H9 (cell line): ENCODE data around the gene ULK2. TPM values are rescaled to one million over a fixed set of nuclear protein-coding genes. Genes with fewer than 3 reads are reported as not detected.

ENCODE experiments used
- DNase-seq: peaks from one replicate; pipeline ENCODE4 v3.0.0-alpha.2; 2017
- H2AFZ ChIP-seq: one replicate; pipeline ENCODE4 v1.6.1; 2013; ENCODE audit warnings: mild to moderate bottlenecking, low read length, control low read depth, moderate library complexity
- H2AK5ac ChIP-seq: 2 replicates; pipeline ENCODE4 v1.6.1; 2013; ENCODE audit warnings: low read length, control low read depth, mixed read lengths; ENCODE audit not compliant: insufficient read length
- H2BK120ac ChIP-seq: one replicate; pipeline ENCODE4 v1.6.1; 2013; ENCODE audit warnings: low read depth, mild to moderate bottlenecking, low read length, control low read depth, inconsistent platforms; ENCODE audit not compliant: poor library complexity, severe bottlenecking
- H2BK12ac ChIP-seq: 2 replicates; pipeline ENCODE4 v1.6.1; 2013; ENCODE audit warnings: low read length, control low read depth, mixed read lengths, low read depth; ENCODE audit not compliant: insufficient read length
- H2BK15ac ChIP-seq: 2 replicates; pipeline ENCODE4 v1.6.1; 2013; ENCODE audit warnings: low read depth, low read length, control low read depth
- H2BK20ac ChIP-seq: one replicate; pipeline ENCODE4 v1.6.1; 2013; ENCODE audit warnings: low read depth, mild to moderate bottlenecking, low read length, control low read depth, inconsistent platforms; ENCODE audit not compliant: poor library complexity, severe bottlenecking
- H2BK5ac ChIP-seq: 2 replicates; pipeline ENCODE4 v1.6.1; 2013; ENCODE audit warnings: low read length, control low read depth, mixed read lengths; ENCODE audit not compliant: insufficient read length
- H3K14ac ChIP-seq: 2 replicates; pipeline ENCODE4 v1.6.1; 2013; ENCODE audit warnings: low read length, control low read depth; ENCODE audit not compliant: insufficient read depth
- H3K18ac ChIP-seq: 2 replicates; pipeline ENCODE4 v1.6.1; 2013; ENCODE audit warnings: low read depth, mild to moderate bottlenecking, mixed read lengths, low read length, control low read depth; ENCODE audit not compliant: insufficient read length
- H3K23ac ChIP-seq: 2 replicates; pipeline ENCODE4 v1.6.1; 2013; ENCODE audit warnings: low read length, control low read depth, mixed read lengths, low read depth; ENCODE audit not compliant: insufficient read length
- H3K23me2 ChIP-seq: 2 replicates; pipeline ENCODE4 v1.6.1; 2013; ENCODE audit warnings: low read depth, mild to moderate bottlenecking, mixed read lengths, low read length, control low read depth; ENCODE audit not compliant: insufficient read length, poor library complexity, severe bottlenecking
- H3K27ac ChIP-seq: 2 replicates; pipeline ENCODE4 v1.5.1; 2013; ENCODE audit warnings: low read length, control low read depth, mixed read lengths, low read depth; ENCODE audit not compliant: insufficient read length
- H3K27me3 ChIP-seq: 2 replicates; pipeline ENCODE4 v1.6.1; 2013; ENCODE audit warnings: low read length, control low read depth, inconsistent platforms; ENCODE audit not compliant: insufficient read depth
- H3K4ac ChIP-seq: 2 replicates; pipeline ENCODE4 v1.6.1; 2013; ENCODE audit warnings: low read depth, mild to moderate bottlenecking, control low read depth, inconsistent platforms, low read length, moderate library complexity
- H3K4me1 ChIP-seq: 2 replicates; pipeline ENCODE4 v1.6.1; 2013; ENCODE audit warnings: low read length, control low read depth, inconsistent platforms; ENCODE audit not compliant: insufficient read depth
- H3K4me2 ChIP-seq: 2 replicates; pipeline ENCODE4 v1.6.1; 2013; ENCODE audit warnings: low read length, control low read depth, mixed read lengths; ENCODE audit not compliant: insufficient read length, insufficient read depth
- H3K56ac ChIP-seq: 2 replicates; pipeline ENCODE4 v1.6.1; 2013; ENCODE audit warnings: low read depth, mild to moderate bottlenecking, mixed read lengths, low read length, control low read depth; ENCODE audit not compliant: insufficient read length
- H3K79me1 ChIP-seq: 2 replicates; pipeline ENCODE4 v1.6.1; 2013; ENCODE audit warnings: low read depth, mild to moderate bottlenecking, moderate library complexity, low read length, control low read depth, inconsistent platforms; ENCODE audit not compliant: insufficient read depth, poor library complexity, severe bottlenecking
- H3K79me2 ChIP-seq: 2 replicates; pipeline ENCODE4 v1.6.1; 2013; ENCODE audit warnings: low read length, control low read depth, inconsistent platforms; ENCODE audit not compliant: insufficient read depth
- H3K9ac ChIP-seq: 2 replicates; pipeline ENCODE4 v1.6.1; 2013; ENCODE audit warnings: low read length, control low read depth, mixed read lengths; ENCODE audit not compliant: insufficient read length; ENCODE audit errors: extremely low read depth
- H3K9me3 ChIP-seq: one replicate; pipeline ENCODE4 v1.6.1; 2013; ENCODE audit warnings: low read depth, low read length, inconsistent platforms; ENCODE audit not compliant: control insufficient read depth
- H3T11ph ChIP-seq: one replicate; pipeline ENCODE4 v1.6.1; 2013; ENCODE audit warnings: mild to moderate bottlenecking, low read length, control low read depth, inconsistent platforms
- H4K20me1 ChIP-seq: one replicate; pipeline ENCODE4 v1.6.1; 2013; ENCODE audit not compliant: control insufficient read depth, insufficient read length, insufficient read depth
- H4K5ac ChIP-seq: 2 replicates; pipeline ENCODE4 v1.6.1; 2013; ENCODE audit warnings: low read depth, mild to moderate bottlenecking, mixed read lengths, low read length, control low read depth; ENCODE audit not compliant: insufficient read length
- H4K8ac ChIP-seq: replicated peaks from 2 replicates; pipeline ENCODE4 v1.6.1; 2013; ENCODE audit warnings: low read length, control low read depth, mixed read lengths, low read depth; ENCODE audit not compliant: insufficient read length
- H4K91ac ChIP-seq: 2 replicates; pipeline ENCODE4 v1.6.1; 2013; ENCODE audit warnings: low read depth, mild to moderate bottlenecking, moderate library complexity, mixed read lengths, low read length, control low read depth; ENCODE audit not compliant: insufficient read length
- H3K27ac Mint-ChIP-seq, 3 experiments: 2 replicates in 2 of 3; 3 replicates in 1 of 3; pipeline ENCODE4 v1.8.0; 2020 to 2021; ENCODE audit warnings: mixed read lengths in 3 of 3, mild to moderate bottlenecking in 1 of 3, moderate library complexity in 1 of 3
- H3K27me3 Mint-ChIP-seq: 2 replicates; pipeline ENCODE4 v1.8.0; 2021; ENCODE audit warnings: low read depth, mild to moderate bottlenecking, moderate library complexity, mixed read lengths
- H3K36me3 Mint-ChIP-seq, 3 experiments: 2 replicates in 2 of 3; 3 replicates in 1 of 3; pipeline ENCODE4 v1.8.0; 2020 to 2021; ENCODE audit warnings: low read depth in 3 of 3, mixed read lengths in 3 of 3; ENCODE audit not compliant: insufficient read depth in 1 of 3
- H3K4me1 Mint-ChIP-seq, 2 experiments: 2 replicates each; pipeline ENCODE4 v1.8.0; 2020; ENCODE audit warnings: mixed read lengths in 2 of 2
- H3K4me3 Mint-ChIP-seq, 2 experiments: 2 replicates in 1 of 2; 3 replicates in 1 of 2; pipeline ENCODE4 v1.8.0; 2020 to 2021; ENCODE audit warnings: mild to moderate bottlenecking in 2 of 2, mixed read lengths in 2 of 2, moderate library complexity in 1 of 2
- H3K9me3 Mint-ChIP-seq, 2 experiments: 2 replicates in 1 of 2; 3 replicates in 1 of 2; pipeline ENCODE4 v1.8.0; 2020; ENCODE audit warnings: mild to moderate bottlenecking in 2 of 2, mixed read lengths in 2 of 2, moderate library complexity in 1 of 2
- CTCF ChIP-seq: fragments of 200-600 bp; sonication (generic); conservative IDR thresholded peaks from 3 replicates; pipeline ENCODE4 v1.8.0; 2021; ENCODE audit warnings: antibody characterized with exemption, mild to moderate bottlenecking
- WGBS: extraction: QIAGEN DNeasy Blood & Tissue Kit; methylation state at CpG from one replicate; pipeline ENCODE4 v1.1.7; 2013; ENCODE audit warnings: missing lambda C conversion rate, low lambda C conversion rate, mixed read lengths; ENCODE audit not compliant: insufficient read length; ENCODE audit errors: extremely low coverage; 5-methylcytosine and 5-hydroxymethylcytosine counted together
- total RNA-seq: library from RNA; stranded (reverse); gene quantifications from 2 replicates; pipeline ENCODE4 v1.2.1, GENCODE V29; 2021

Gene ULK2
- total RNA-seq, 1 experiment from 2014 or later: 11.5 TPM

- Histone ChIP-seq H3K56ac (no peak overlapping the region), H3K18ac (no peak overlapping the region), H3K27ac (no peak overlapping the region), H3K79me2 (no peaks in the 10 kb centered on the region), H2BK5ac (no peak overlapping the region), H4K5ac (no peak overlapping the region), H3K14ac (no peak overlapping the region), H2AFZ (no peak overlapping the region), H3K79me1 (no peaks in the 10 kb centered on the region), H2BK12ac (no peak overlapping the region), H3T11ph (no peak overlapping the region), H4K91ac (no peak overlapping the region), H2AK5ac (no peak overlapping the region), H3K23ac (no peak overlapping the region), H4K8ac (no peak overlapping the region), H3K4ac (no peak overlapping the region), H2BK20ac (no peak overlapping the region), H3K23me2 (no peaks in the 10 kb centered on the region), H3K9ac (no peak overlapping the region), H3K27me3 (no peaks in the 10 kb centered on the region), H3K4me2 (no peak overlapping the region), H2BK120ac (no peak overlapping the region), H3K9me3 (no peaks in the 10 kb centered on the region), H2BK15ac (no peak overlapping the region; the same call in 1 of the 2 replicates), H3K4me1 (no peaks in the 10 kb centered on the region), H4K20me1 (no peaks in the 10 kb centered on the region)
- Mint-ChIP-seq H3K9me3 (no peaks in the 10 kb centered on the region), H3K4me3 (no peak overlapping the region), H3K4me1 (no peaks in the 10 kb centered on the region), H3K36me3 (no peaks in the 10 kb centered on the region), H3K27me3 (peaks cover 7% of the 10 kb centered on the region), H3K27ac (no peak overlapping the region)
- DNase-seq: no peak
- no CpG with 5 or more reads among the region's 11 CpGs for WGBS
- no peak for TF ChIP-seq CTCF
Observed at GRCh38 chr17:19733953-19734526, 133.7 kb downstream of the ULK2 start.
